TTC549 (cell line): ENCODE results near the gene CADPS2.

Source experiments
- FAIRE-seq: peaks from 2 replicates; lab custom pipeline; 2012; peaks lifted over from hg19 to GRCh38; lab: Jason Lieb, UNC

Gene CADPS2

GRCh38 chr7:122886357-122887081, at the start of gene CADPS2:
Gene CADPS2, minus strand, starts transcription at chr7:122886460. Its CDS starts 123 bp downstream, at chr7:122886337.
- no peak for FAIRE-seq

GRCh38 chr7:122935620-122936019, 49.4 kb upstream of the CADPS2 start:
- no peak for FAIRE-seq

GRCh38 chr7:122919643-122920181, 33.5 kb upstream of the CADPS2 start:
- FAIRE-seq: no peak

GRCh38 chr7:122914812-122915211, 28.6 kb upstream of the CADPS2 start:
- no peak for FAIRE-seq

GRCh38 chr7:122913608-122914007, 27.3 kb upstream of the CADPS2 start:
- no peak for FAIRE-seq

GRCh38 chr7:122902751-122903495, 16.7 kb upstream of the CADPS2 start:
- no peak for FAIRE-seq

- no peak for FAIRE-seq
Measured at GRCh38 chr7:122901250-122901649, 15.0 kb upstream of the CADPS2 start.

GRCh38 chr7:122896509-122896908, 10.2 kb upstream of the CADPS2 start:
- no peak for FAIRE-seq

GRCh38 chr7:122893486-122893885, 7.2 kb upstream of the CADPS2 start:
- no peak for FAIRE-seq

GRCh38 chr7:122889116-122889515, 2.9 kb upstream of the CADPS2 start:
- no peak for FAIRE-seq

GRCh38 chr7:122887848-122888247, 1.6 kb upstream of the CADPS2 start:
- no peak for FAIRE-seq

- no peak for FAIRE-seq
Measured at GRCh38 chr7:122887198-122887597, 938 bp upstream of the CADPS2 start.

GRCh38 chr7:122885583-122886356, 490 bp downstream of the CADPS2 start:
- FAIRE-seq: no peak

GRCh38 chr7:122884186-122884585, 2.1 kb downstream of the CADPS2 start:
- FAIRE-seq: no peak

- FAIRE-seq: no peak
Measured at GRCh38 chr7:122883049-122883680, 3.1 kb downstream of the CADPS2 start.

- no peak for FAIRE-seq
Measured at GRCh38 chr7:122881324-122881723, 4.9 kb downstream of the CADPS2 start.

GRCh38 chr7:122869260-122869659, 17.0 kb downstream of the CADPS2 start:
- no peak for FAIRE-seq

GRCh38 chr7:122867471-122867980, 18.7 kb downstream of the CADPS2 start:
- FAIRE-seq: no peak

GRCh38 chr7:122864838-122865237, 21.4 kb downstream of the CADPS2 start:
- FAIRE-seq: no peak

- FAIRE-seq: no peak
Measured at GRCh38 chr7:122864016-122864415, 22.2 kb downstream of the CADPS2 start.

GRCh38 chr7:122858320-122858719, 27.9 kb downstream of the CADPS2 start:
- FAIRE-seq: no peak

- FAIRE-seq: no peak
Measured at GRCh38 chr7:122850528-122850927, 35.7 kb downstream of the CADPS2 start.
